Kidney (tissue), 14 donors: Measurements from ENCODE around the gene CACNA1H. TPM values are rescaled to one million over a fixed set of nuclear protein-coding genes. Genes with fewer than 3 reads are reported as not detected.
A peak's percentile ranks its signal among the peaks of the same experiment; 100 is the strongest.

Experiments used
- DNase-seq, 5 donors: peaks; one replicate each; pipeline ENCODE4 v3.0.0-alpha.2; 2013 to 2020
- FAIRE-seq: peaks from 2 replicates; lab custom pipeline; 2012; peaks lifted over from hg19 to GRCh38; lab: Jason Lieb, UNC
- H3K27ac ChIP-seq, 2 donors: one replicate each; pipeline ENCODE4 v1.7.0; 2013; ENCODE audit warnings: low read depth in 2 of 2, low read length in 2 of 2, inconsistent platforms in 1 of 2
- H3K27me3 ChIP-seq: one replicate; pipeline ENCODE4 v1.7.1; 2013; ENCODE audit warnings: low read length, inconsistent platforms; ENCODE audit not compliant: control insufficient read depth, insufficient read depth
- H3K36me3 ChIP-seq, 3 donors: one replicate each; pipeline versions ENCODE4 v1.7.0 to v1.7.1; 2013; ENCODE audit warnings: low read length in 3 of 3, control low read depth in 1 of 3, inconsistent platforms in 1 of 3; ENCODE audit not compliant: insufficient read depth in 3 of 3, control insufficient read depth in 2 of 3
- H3K4me1 ChIP-seq, 3 donors: one replicate each; pipeline versions ENCODE4 v1.7.0 to v1.7.1; 2013; ENCODE audit warnings: low read length in 3 of 3, inconsistent platforms in 1 of 3, low read depth in 1 of 3; ENCODE audit not compliant: control insufficient read depth in 2 of 3, insufficient read depth in 2 of 3
- H3K4me3 ChIP-seq, 3 donors: one replicate each; pipeline versions ENCODE4 v1.7.0 to v1.8.1; 2013; ENCODE audit warnings: low read length in 3 of 3, control low read depth in 1 of 3, inconsistent platforms in 1 of 3
- H3K9ac ChIP-seq, 3 donors: one replicate each; pipeline versions ENCODE4 v1.7.0 to v1.7.1; 2013; ENCODE audit warnings: low read length in 3 of 3, control low read depth in 1 of 3, inconsistent platforms in 1 of 3
- H3K9me3 ChIP-seq, 3 donors: one replicate each; pipeline versions ENCODE4 v1.7.0 to v1.7.1; 2013; ENCODE audit warnings: low read length in 3 of 3, control low read depth in 1 of 3, inconsistent platforms in 1 of 3; ENCODE audit not compliant: control insufficient read depth in 2 of 3, insufficient read depth in 1 of 3
- CTCF ChIP-seq: IDR thresholded peaks from 3 replicates; pipeline ENCODE4 v1.5.1; 2012; ENCODE audit warnings: mild to moderate bottlenecking, moderate library complexity, borderline replicate concordance; ENCODE audit not compliant: insufficient read depth; ENCODE audit errors: extremely low read depth
- intact Hi-C: fragments of 100-400 bp; cut with DNase I; formaldehyde crosslinking; loops from one replicate; pipeline ENCODE4 v1.11.1; 2022
- polyA plus RNA-seq: library from polyadenylated mRNA; stranded (reverse); fragments of 350-450 nt; fragmentation: Illumina TruSeq; extraction: RNeasy Lipid Tissue Mini Kit (QIAGEN cat#74804); gene quantifications from one replicate; pipeline ENCODE4 v1.2.3, GENCODE V29; 2014; ENCODE audit warnings: low read depth, low replicate concordance; ENCODE audit not compliant: insufficient read depth
- total RNA-seq: library from RNA; stranded (reverse); fragmentation: NEBNext Ultra II Directional; extraction: Animal tissue kit (Norgen Biotek cat#: 25700); gene quantifications from one replicate; pipeline ENCODE4 v1.2.1, GENCODE V29; 2021
- donor health status: control.
- donor health status: control.
- donor health status: control.
- donor health status: control.
- donor health status: control.
- donor health status: DM: yes; HTN: yes; CAD: no.
- donor health status: Normal renal cell carcinoma (clear cell type).

CACNA1H gene
- total and polyA plus RNA-seq, 2 donors from 2014 or later: 6.4 to 20.6 TPM

- DNase-seq: peak in 2 of 5 donors; percentile 54 to 57
- TF ChIP-seq CTCF: no peak
- Histone ChIP-seq H3K36me3 (no peaks in the 10 kb centered on the region), H3K27me3 (no peaks in the 10 kb centered on the region), H3K27ac (no peak overlapping the region), H3K4me1 (no peaks in the 10 kb centered on the region), H3K9me3 (no peaks in the 10 kb centered on the region), H3K4me3 (no peak overlapping the region), H3K9ac (no peak overlapping the region)
- intact Hi-C loops: no loop called here
- no peak for FAIRE-seq
Measured at GRCh38 chr16:1140582-1141162, 12.2 kb upstream of the CACNA1H start.

- Histone ChIP-seq H3K4me1 (no peaks in the 10 kb centered on the region), H3K36me3 (no peaks in the 10 kb centered on the region), H3K4me3 (no peak overlapping the region), H3K27ac (no peak overlapping the region), H3K9me3 (no peaks in the 10 kb centered on the region), H3K27me3 (no peaks in the 10 kb centered on the region), H3K9ac (no peak overlapping the region)
- DNase-seq: peak in 3 of 5 donors; percentile 54 to 74 (median 65)
- intact Hi-C loops: no loop called here
- no peak for FAIRE-seq
- TF ChIP-seq CTCF: no peak
Measured at GRCh38 chr16:1141191-1141590, 11.7 kb upstream of the CACNA1H start.

GRCh38 chr16:1141716-1142115, 11.2 kb upstream of the CACNA1H start:
- no peak for DNase-seq
- intact Hi-C loops: no loop called here
- no peaks in the 10 kb centered on the region for H3K27me3 ChIP-seq
- H3K9me3 ChIP-seq: no peaks in the 10 kb centered on the region
- H3K4me3 ChIP-seq: no peak overlapping the region
- FAIRE-seq: no peak
- H3K36me3 ChIP-seq: no peaks in the 10 kb centered on the region
- no peak overlapping the region for H3K9ac ChIP-seq
- no peak overlapping the region for H3K27ac ChIP-seq
- TF ChIP-seq CTCF: no peak
- H3K4me1 ChIP-seq: no peaks in the 10 kb centered on the region

GRCh38 chr16:1142911-1143310, 10.0 kb upstream of the CACNA1H start:
- FAIRE-seq (no peak), DNase-seq (no peak)
- Histone ChIP-seq H3K4me3 (no peak overlapping the region), H3K36me3 (no peaks in the 10 kb centered on the region), H3K27ac (no peak overlapping the region), H3K9me3 (no peaks in the 10 kb centered on the region), H3K4me1 (no peaks in the 10 kb centered on the region), H3K9ac (no peak overlapping the region), H3K27me3 (no peaks in the 10 kb centered on the region)
- intact Hi-C loops: no loop called here
- no peak for TF ChIP-seq CTCF
